Stimulated activated CD4-positive, alpha-beta T cell treated with anti-CD3 and anti-CD28 coated beads, TNF-alpha, amount 100 ng/mL, for 1 hour (primary cell): ENCODE measurements around the gene IQSEC1.

Source experiments
- DNase-seq, 3 donors: peaks; one replicate each; pipeline ENCODE4 v3.0.0-alpha.2; 2020; ENCODE audit warnings: low read depth in 3 of 3, low spot score in 1 of 3

IQSEC1 gene

GRCh38 chr3:13107661-13108060 lies 34.4 kb upstream of the IQSEC1 start:
- DNase-seq, result no peak

DNA sequence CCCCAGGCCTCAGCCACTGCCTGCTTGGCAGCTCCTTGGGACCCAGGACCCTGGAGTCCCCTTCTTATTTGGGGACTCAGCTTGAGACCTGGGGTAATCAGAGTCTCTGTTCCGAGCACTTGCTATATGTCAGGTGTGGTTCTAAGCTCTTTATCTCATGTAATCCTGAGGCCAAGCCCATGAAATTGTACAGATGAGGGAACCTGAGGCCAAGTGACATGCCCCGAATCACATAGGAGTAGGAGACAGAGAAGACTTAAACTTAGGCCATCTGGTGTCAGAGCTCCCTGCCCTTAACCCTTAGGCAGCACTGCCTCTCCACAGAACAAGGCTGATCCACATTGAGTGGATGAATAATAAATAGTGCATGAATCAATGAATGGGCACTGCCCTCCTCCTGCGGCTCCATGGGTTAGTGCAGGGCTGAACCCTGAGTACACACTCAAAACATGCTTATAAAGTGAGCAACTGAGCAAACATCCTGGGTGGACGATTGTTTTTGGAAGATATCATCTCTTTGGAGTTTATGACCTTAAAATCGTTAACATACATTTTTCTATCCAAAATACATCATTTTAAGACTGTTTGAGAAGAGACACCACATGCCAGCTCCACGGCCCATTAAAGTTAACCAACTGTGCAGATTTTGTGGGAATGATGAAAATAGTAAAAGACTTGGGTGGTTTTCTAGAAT lies 33.2 kb upstream of the IQSEC1 start:
- no peak for DNase-seq

DNA sequence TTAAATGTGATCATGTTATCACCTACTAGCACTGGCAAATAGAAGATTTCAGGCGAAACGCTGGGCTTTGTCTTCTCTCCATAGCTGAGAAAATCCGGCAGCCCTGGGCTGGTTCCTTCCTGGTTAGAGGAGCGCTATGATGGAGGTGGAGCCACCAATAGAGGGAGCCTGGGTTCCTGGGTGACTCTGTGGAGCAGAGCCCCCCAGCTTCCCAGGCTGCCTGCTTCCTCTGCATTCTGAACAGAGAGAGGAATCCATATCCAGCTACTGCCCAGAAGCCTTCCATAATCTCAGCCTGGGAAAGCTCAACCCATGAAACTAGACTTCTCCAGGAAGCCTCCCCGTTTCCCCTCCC lies 32.6 kb upstream of the IQSEC1 start:
- no peak for DNase-seq

DNA sequence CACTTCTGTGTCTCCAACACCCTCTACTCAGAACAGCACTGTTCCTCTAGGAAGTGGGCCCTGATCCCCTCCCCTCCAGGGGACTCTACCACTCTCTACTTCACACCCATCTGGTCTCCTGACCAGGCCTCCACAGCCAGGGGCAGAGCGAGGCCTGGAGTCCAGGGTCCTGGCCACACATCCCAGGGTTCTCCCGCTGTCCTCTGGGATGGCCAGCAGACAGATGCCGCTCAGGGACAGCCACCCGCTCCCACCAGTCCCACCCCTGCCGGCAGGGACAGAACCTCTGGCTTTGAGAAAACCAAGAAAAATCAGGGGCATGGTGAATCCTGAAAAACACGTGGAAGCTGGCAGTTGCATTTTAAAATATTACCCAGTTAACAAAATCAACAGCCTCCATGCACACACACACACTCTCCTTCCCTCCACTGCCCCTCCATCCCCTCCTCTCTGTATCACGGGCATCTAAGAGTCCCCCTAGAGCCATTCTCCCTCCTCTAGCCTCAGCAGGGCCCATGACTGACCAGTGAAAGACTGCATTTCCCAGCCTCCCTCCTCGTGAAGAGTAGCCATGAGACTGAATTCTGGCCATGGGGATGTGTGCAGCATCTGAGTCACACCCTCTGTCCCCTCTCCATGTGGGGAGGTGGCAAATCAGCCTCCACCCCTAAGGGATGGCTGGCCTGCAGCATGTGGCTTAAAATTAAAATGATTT lies 32.1 kb upstream of the IQSEC1 start:
- no peak for DNase-seq

DNA sequence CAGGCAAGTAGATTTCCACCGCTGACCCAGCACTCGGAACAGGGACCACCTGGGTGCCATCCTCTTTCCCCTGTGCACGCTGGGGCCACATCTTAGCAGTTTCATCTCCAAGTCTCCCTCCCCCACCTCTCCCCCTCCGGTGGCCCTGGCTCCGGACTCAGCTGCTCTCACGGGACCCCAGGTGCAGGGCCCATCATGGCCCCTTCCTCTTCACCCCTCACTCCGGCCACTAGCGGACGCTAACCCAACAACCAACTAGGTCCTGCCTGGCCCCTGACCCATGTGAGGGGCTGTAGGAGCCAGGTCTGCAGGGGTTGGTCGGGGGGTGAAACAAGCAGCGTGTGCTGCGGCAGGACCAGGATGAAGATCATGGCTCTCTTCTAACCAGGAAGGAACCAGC lies 31.3 kb upstream of the IQSEC1 start:
- DNase-seq, result no peak

DNA sequence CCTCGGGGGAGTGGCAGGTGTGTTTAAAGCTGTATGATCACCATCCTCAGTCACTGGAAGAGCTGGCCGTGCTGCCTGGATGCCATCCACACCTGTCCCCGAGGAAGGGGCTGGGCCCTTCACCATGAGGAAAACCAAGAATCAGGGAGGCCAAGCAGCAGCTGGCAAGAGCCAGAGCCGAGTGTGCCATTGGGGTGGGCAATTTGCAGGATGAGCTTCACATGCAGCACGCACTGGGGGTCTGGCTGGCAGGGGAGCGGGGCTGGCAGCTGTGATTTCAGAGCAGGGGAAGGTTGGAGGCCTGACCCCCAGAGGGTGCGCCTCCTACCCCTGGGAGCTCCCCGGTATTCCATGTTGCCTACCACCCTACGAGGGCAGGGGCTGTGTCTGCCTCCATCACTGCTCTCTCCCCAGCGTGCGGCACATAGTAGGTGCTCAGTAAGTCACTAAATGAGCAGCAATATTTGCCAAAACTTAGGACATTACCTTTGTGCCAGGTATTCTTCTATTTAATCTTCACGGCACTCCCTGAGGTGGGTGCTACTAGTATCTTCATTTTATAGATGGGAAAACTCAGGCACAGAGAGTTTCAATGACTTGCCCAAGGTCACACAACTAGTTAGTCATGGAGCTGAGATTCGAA lies 30.3 kb upstream of the IQSEC1 start:
- DNase-seq, result no peak

DNA sequence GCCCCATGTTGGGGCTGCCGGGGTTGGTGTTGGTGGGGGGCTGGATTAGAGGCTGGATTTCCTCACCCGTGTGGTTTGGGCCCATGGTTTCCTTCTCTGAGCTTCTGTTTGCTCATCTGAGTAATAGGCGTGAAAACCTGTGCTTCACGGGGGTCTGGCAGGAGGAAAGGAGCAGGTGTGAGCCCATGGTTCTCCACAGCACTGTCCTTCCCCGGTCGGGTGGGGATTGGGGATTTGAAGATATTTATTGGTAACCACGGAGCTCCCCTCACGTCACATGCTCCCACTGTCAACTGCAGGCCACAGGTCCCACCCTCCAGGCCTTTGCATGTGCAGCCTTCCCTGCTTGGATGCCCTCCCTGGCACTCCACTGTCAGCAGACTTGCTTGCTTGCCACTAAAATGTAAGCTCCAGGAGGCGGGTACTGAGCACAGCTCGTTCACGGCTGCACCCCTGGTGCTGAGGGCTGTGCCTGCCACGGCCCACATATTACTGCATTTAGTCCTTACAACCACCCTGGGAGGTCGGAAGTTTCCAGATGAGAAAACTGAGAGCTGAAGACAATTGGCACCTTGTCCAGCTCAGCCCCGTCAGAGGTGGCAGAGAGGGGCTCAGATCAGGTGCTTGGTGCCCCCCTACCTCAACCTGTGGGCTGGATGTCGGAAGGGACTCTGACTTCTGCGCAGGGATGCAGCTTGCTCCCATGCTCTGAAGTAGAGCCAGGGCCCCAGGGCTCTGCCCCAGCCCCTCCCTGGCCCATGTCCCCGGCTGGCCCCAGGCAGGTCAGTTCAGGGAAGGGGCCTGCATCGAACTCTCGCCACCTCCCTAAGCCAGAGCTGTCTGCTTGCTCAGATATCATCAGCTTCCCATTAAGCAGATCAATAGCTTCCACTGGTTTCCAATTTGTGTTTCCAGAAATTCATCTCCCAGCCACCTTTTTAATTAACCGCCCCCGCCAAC lies 29.4 kb upstream of the IQSEC1 start:
- DNase-seq, result no peak

DNA sequence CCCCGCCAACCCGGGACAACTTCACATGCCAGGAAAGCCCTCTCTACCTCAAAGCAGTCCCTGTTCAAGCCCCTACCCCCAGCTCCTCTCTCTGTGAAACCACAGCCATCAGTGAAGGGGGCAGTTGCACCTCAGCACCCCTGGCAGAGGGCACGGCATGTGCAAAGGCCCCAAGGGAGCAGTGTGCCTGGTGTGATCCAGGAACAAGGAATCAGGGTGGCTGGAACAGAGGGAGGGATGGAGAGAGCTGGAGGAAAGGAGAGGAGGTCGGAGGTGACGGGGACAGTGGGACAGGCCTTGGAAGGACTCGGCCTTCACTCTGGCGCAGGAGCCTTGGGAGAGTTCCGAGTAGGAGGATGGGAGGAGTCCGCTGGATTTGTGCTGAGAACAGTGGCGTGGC lies 26.5 kb upstream of the IQSEC1 start:
- DNase-seq, result no peak

GRCh38 chr3:13098192-13098988 lies 25.2 kb upstream of the IQSEC1 start:
- DNase-seq, result no peak

GRCh38 chr3:13096356-13096755 lies 23.1 kb upstream of the IQSEC1 start:
- DNase-seq, result no peak

- DNase-seq, result no peak
Measured at GRCh38 chr3:13095408-13095937, 22.2 kb upstream of the IQSEC1 start.

DNA sequence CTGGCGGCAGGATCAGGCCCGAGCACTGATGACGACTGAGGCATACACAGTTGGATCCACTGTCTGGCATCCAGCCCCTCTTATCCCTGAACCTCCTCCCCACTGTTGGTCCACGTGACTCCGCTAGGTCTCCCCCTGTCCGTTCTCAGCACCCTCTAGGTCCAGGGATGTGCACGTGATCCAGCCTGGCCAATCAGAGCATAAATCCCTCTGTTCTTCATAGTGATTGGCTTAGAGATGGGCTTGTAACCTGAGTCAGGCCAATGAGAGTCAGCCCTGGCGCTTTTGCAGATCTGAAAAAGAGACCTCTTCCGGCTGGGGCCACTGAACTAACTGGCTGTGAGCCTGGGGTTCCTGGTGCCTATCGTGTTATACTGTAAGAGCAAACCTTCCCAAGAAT lies 20.5 kb upstream of the IQSEC1 start:
- no peak for DNase-seq

DNA sequence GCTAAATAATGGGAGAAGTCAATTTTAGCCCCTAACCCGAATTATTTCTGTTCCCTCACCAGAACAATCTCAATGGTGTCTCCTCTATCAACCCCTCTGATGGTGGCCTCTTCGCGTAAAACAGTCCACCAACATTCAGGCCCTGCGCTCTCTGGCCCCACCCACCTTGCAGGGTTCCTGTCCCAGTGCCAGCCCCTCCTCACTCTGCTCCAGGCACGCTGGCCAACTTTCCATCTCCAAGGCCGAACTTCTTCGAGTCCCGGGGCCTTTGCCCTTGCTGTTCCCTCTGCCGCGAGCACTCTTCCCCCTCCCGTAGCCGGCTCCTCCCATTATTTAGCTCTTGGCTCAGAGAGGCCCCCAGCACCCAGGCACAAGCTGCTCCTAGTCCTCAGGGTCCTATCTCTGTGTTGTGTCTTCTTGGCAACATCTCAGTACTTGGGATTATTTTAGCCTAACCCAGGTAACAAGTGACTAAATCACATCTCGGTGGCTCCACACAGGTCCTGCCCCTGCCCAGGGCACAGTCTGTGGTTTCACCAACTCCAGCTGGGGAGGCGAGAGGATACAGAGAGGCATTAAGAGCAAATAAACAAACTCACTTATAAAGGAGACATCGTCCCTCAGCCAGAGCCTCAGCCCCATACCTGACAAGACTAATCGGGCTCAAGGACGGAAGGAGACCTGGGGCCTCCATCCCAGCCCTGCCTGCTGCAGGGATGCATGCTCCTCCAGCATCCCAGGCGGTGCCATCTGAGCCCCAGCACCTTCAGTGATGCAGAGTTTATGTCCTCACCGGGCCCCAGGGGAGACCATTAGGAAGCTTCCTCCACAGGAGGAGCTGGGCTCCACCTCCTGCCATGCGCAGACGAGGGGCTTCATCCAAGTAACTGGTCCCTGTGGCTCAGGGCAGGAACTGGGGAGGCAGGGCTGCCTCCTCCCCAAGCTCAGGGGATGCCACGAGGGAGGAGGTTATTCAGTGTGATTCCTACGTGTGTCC lies 19.7 kb upstream of the IQSEC1 start:
- no peak for DNase-seq

DNA sequence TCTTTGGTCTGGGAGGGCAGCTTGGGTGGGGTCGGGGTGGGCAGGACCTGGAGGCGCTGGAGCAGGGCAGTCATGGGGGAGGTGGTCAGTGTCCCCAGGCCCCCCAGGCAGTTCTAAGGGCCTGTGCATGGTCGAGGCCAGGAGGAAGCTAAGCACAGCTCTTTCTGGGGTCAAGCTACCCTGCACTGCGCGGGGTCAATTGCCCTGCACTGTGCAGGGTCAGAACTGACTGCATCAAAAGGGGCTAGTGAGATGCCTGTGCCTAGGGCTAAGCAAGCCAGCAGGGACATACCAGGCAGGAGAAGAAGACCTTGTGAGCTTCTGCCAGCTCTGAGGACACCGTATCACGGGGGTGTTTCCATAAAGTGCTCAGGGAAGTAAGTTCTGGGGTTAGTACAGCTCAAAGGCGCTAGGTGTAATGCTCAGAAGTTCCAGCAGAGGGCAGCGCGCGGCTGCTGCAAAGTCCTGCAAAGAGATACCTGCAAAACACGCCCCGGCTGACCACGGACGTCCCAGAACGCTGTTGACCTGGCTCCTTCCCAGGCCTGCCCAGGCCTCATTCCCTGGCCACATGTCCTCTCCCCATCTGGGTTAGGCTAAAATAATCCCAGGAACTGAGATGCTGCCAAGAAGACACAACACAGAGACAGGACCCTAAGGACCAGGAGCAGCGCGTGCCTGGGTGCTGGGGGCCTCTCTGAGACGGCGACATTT lies 18.8 kb upstream of the IQSEC1 start:
- peak; percentile 55 to 75 (median 60) for DNase-seq

GRCh38 chr3:13088028-13089006 lies 15.1 kb upstream of the IQSEC1 start:
- no peak for DNase-seq

GRCh38 chr3:13087320-13087990 lies 14.2 kb upstream of the IQSEC1 start:
- no peak for DNase-seq

DNA sequence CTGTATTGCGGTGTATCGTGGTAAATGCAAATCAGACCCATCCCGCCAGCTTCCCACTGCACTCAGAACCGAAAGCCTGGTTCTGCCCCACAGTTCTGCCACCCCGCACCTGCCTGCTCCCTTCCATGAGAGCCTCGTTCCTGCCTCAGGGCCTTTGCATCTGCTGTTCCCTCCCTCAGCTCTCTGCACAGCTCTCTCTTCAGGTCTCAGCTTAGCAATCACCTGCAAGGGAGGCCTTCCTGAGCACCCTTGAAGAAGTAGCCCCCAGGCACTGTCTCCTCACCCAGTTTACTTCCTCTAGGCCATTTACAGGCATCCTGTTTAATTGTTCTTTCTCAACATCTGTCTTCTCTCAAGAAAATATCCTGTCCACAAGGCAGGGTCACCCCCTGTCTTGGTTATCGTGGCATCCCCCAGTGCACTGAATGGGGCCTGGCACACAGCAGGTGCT lies 13.3 kb upstream of the IQSEC1 start:
- no peak for DNase-seq
